K562 (cell line): ENCODE data around the gene RCL1. TPM values are rescaled to one million over a fixed set of nuclear protein-coding genes. Genes with fewer than 3 reads are reported as not detected.

Source experiments
- CBFA2T2 ChIP-seq: fragments of 450-650 bp; conservative IDR thresholded peaks from 2 replicates; pipeline ENCODE4 v1.6.1; 2017; ENCODE audit warnings: mild to moderate bottlenecking
- CBFA2T3 ChIP-seq: fragments of 450-650 bp; IDR thresholded peaks from 2 replicates; pipeline ENCODE4 v1.6.1; 2017
- CXXC5 ChIP-seq: fragments of 250-450 bp; sonication (Bioruptor Pico); IDR thresholded peaks from 2 replicates; pipeline ENCODE4 v1.8.0; 2022; ENCODE audit warnings: inconsistent platforms, mild to moderate bottlenecking, moderate library complexity
- ELF4 ChIP-seq: fragments of 450-650 bp; formaldehyde crosslinking; IDR thresholded peaks from 2 replicates; pipeline ENCODE4 v1.4.0; 2022; ENCODE audit warnings: missing genetic modification characterization
- FOXM1 ChIP-seq, 2 experiments: fragments of 450-650 bp in 1 of 2; sonication (generic) in 1 of 2; formaldehyde crosslinking in 1 of 2; IDR thresholded peaks; 2 replicates each; pipeline versions ENCODE4 v1.6.1 to v1.9.0; 2017 to 2022; ENCODE audit warnings: low read depth in 2 of 2, mild to moderate bottlenecking in 2 of 2, missing genetic modification reagents in 1 of 2, moderate library complexity in 1 of 2
- HDAC1 ChIP-seq, 2 experiments: fragments of 450-650 bp; IDR thresholded peaks; 2 replicates each; pipeline ENCODE4 v1.6.1; 2016 to 2017; ENCODE audit warnings: inconsistent platforms in 1 of 2, mild to moderate bottlenecking in 1 of 2, moderate library complexity in 1 of 2
- KAT7 ChIP-seq: sonication (generic); formaldehyde crosslinking; IDR thresholded peaks from 2 replicates; pipeline ENCODE4 v1.8.0; 2022; ENCODE audit warnings: missing genetic modification reagents, mild to moderate bottlenecking, borderline replicate concordance
- MED1 ChIP-seq: sonication (generic); formaldehyde crosslinking; IDR thresholded peaks from 2 replicates; pipeline ENCODE4 v1.8.1; 2023; ENCODE audit warnings: missing genetic modification reagents, borderline replicate concordance
- NCOR1 ChIP-seq: fragments of 450-650 bp; IDR thresholded peaks from 2 replicates; pipeline ENCODE4 v1.6.1; 2016; ENCODE audit warnings: mild to moderate bottlenecking, moderate library complexity
- PTRF ChIP-seq: fragments of 450-650 bp; IDR thresholded peaks from 2 replicates; pipeline ENCODE4 v1.6.1; 2016; ENCODE audit warnings: mild to moderate bottlenecking, missing genetic modification characterization, missing compliant biosample characterization
- RCOR1 ChIP-seq, 2 experiments: IDR thresholded peaks; 2 replicates each; pipeline ENCODE4 v1.6.1; 2012; ENCODE audit warnings: low read depth in 2 of 2, low read length in 2 of 2, borderline replicate concordance in 1 of 2, improper control_type of control experiment in 1 of 2
- RFX5 ChIP-seq: IDR thresholded peaks from 2 replicates; pipeline ENCODE4 v1.6.1; 2011; ENCODE audit warnings: low read depth, mild to moderate bottlenecking, improper control_type of control experiment, low read length
- SMAD2 ChIP-seq: fragments of 150-350 bp; IDR thresholded peaks from 2 replicates; pipeline ENCODE4 v1.6.1; 2014; ENCODE audit warnings: low read depth, mild to moderate bottlenecking, low read length
- TGIF2 ChIP-seq: sonication (generic); formaldehyde crosslinking; IDR thresholded peaks from 2 replicates; pipeline ENCODE4 v1.8.1; 2022; ENCODE audit warnings: mild to moderate bottlenecking, missing genetic modification reagents, moderate library complexity
- THRAP3 ChIP-seq: fragments of 450-650 bp; IDR thresholded peaks from 2 replicates; pipeline ENCODE4 v1.6.1; 2016; ENCODE audit warnings: mild to moderate bottlenecking, inconsistent platforms, borderline replicate concordance
- ZNF232 ChIP-seq: sonication (generic); formaldehyde crosslinking; IDR thresholded peaks from 2 replicates; pipeline ENCODE4 v1.8.0; 2022; ENCODE audit warnings: mild to moderate bottlenecking, missing genetic modification reagents
- ZNF766 ChIP-seq: fragments of 200-800 bp; sonication (Bioruptor generic); conservative IDR thresholded peaks from 2 replicates; pipeline ENCODE4 v1.6.1; 2016; ENCODE audit warnings: missing genetic modification characterization, missing compliant biosample characterization
- polyA plus RNA-seq, 8 experiments: library from polyadenylated mRNA; depleted of rRNA in 4 of 8; stranded (reverse) in 5 of 8; unstranded in 3 of 8; fragments of >200 nt; fragmentation: Nextera tagmentation in 2 of 8; fragmentation: Illumina TruSeq in 1 of 8; extraction: Ambion mirVana in 2 of 8; extraction: Trizol in 1 of 8; gene quantifications; 2 replicates each; pipeline versions ENCODE4 v1.2.1 to v1.2.3, GENCODE V29; 2011 to 2014; ENCODE audit warnings: inconsistent platforms in 1 of 8, missing spikeins in 1 of 8
- total RNA-seq, 7 experiments: library from RNA; depleted of rRNA in 6 of 7; stranded (reverse); fragments of >200 nt in 6 of 7; fragmentation: Illumina TruSeq in 2 of 7; extraction: Trizol in 2 of 7; gene quantifications; 2 replicates each; pipeline versions ENCODE4 v1.2.1 to v1.2.3, GENCODE V29; 2011 to 2021; ENCODE audit warnings: low replicate concordance in 1 of 7
- TF ChIP-seq, protein P1 (sequence below): fragments of 200-400 bp; formaldehyde crosslinking; IDR thresholded peaks from 2 replicates; pipeline ENCODE4 v1.6.1; 2017; ENCODE audit warnings: mild to moderate bottlenecking, low read depth, low read length, moderate library complexity
- TF ChIP-seq, protein P2 (sequence below): fragments of 450-650 bp; IDR thresholded peaks from 2 replicates; pipeline ENCODE4 v1.6.1; 2016; ENCODE audit warnings: antibody characterized with exemption
- TF ChIP-seq, protein P3 (sequence below): fragments of 450-650 bp; IDR thresholded peaks from 2 replicates; pipeline ENCODE4 v1.6.1; 2016; ENCODE audit warnings: mild to moderate bottlenecking
- TF ChIP-seq, protein P4 (sequence below): fragments of 450-650 bp; formaldehyde crosslinking; IDR thresholded peaks from 2 replicates; pipeline ENCODE4 v1.4.0; 2020; ENCODE audit warnings: mild to moderate bottlenecking, moderate library complexity

The RCL1 gene
- total and polyA plus RNA-seq, 9 of the 15 experiments (the other 6 are each of a cell fraction or from before 2014, with no cell fraction given): 24.0 to 67.7 (median 38.6) TPM

DNA sequence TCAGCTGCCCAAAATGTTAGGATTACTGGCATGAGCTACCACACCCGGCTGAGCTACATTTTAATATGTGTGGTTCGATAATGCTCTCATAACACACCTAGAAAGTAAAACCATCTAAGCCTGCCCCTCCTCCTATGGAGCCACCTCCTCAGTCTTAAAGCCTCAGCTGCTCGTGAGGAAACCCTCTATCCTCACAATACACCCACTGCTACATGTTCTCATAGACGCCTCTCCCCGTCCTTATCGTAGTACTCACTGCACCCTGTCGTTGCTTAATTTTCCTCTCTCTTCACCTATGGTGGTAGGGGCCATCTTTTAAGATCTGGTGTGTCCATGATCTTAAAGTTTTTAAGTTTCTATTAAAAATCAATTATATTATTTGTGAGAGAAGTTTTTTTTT is 72.9 kb downstream of the RCL1 start (continued):
- peak; percentile 16; the same call in 1 of the 2 replicates for TF ChIP-seq CXXC5 (CRISPR knock-in tag)
- no peak for TF ChIP-seq PTRF (tag)
- TF ChIP-seq, protein P1, sequence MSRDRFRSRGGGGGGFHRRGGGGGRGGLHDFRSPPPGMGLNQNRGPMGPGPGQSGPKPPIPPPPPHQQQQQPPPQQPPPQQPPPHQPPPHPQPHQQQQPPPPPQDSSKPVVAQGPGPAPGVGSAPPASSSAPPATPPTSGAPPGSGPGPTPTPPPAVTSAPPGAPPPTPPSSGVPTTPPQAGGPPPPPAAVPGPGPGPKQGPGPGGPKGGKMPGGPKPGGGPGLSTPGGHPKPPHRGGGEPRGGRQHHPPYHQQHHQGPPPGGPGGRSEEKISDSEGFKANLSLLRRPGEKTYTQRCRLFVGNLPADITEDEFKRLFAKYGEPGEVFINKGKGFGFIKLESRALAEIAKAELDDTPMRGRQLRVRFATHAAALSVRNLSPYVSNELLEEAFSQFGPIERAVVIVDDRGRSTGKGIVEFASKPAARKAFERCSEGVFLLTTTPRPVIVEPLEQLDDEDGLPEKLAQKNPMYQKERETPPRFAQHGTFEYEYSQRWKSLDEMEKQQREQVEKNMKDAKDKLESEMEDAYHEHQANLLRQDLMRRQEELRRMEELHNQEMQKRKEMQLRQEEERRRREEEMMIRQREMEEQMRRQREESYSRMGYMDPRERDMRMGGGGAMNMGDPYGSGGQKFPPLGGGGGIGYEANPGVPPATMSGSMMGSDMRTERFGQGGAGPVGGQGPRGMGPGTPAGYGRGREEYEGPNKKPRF: no peak
- 0 out of 4 replicates have a peak, but pooled peaks of 1 of the 2 experiments have one; percentile 51 for TF ChIP-seq RCOR1 (IDR thresholded peaks at IDR 0.05; ENCODE audit: borderline replicate concordance in 1 of 2, low read depth in 2 of 2, low read length in 2 of 2)
- TF ChIP-seq THRAP3: no peak
- TF ChIP-seq, protein P2, sequence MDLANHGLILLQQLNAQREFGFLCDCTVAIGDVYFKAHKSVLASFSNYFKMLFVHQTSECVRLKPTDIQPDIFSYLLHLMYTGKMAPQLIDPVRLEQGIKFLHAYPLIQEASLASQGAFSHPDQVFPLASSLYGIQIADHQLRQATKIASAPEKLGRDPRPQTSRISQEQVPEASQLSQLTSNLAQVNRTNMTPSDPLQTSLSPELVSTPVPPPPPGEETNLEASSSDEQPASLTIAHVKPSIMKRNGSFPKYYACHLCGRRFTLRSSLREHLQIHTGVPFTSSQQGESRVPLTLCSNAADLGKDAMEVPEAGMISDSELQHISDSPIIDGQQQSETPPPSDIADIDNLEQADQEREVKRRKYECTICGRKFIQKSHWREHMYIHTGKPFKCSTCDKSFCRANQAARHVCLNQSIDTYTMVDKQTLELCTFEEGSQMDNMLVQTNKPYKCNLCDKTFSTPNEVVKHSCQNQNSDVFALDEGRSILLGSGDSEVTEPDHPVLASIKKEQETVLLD: no peak
- TF ChIP-seq NCOR1: peak; percentile 42
- TF ChIP-seq RFX5: no peak
- TF ChIP-seq ZNF766 (CRISPR knock-in tag): 0 out of 2 replicates have a peak, but pooled peaks have one; percentile 32
- TF ChIP-seq ELF4 (CRISPR knock-in tag): no peak
- no peak for TF ChIP-seq MED1 (CRISPR knock-in tag)
- TF ChIP-seq, protein P3, sequence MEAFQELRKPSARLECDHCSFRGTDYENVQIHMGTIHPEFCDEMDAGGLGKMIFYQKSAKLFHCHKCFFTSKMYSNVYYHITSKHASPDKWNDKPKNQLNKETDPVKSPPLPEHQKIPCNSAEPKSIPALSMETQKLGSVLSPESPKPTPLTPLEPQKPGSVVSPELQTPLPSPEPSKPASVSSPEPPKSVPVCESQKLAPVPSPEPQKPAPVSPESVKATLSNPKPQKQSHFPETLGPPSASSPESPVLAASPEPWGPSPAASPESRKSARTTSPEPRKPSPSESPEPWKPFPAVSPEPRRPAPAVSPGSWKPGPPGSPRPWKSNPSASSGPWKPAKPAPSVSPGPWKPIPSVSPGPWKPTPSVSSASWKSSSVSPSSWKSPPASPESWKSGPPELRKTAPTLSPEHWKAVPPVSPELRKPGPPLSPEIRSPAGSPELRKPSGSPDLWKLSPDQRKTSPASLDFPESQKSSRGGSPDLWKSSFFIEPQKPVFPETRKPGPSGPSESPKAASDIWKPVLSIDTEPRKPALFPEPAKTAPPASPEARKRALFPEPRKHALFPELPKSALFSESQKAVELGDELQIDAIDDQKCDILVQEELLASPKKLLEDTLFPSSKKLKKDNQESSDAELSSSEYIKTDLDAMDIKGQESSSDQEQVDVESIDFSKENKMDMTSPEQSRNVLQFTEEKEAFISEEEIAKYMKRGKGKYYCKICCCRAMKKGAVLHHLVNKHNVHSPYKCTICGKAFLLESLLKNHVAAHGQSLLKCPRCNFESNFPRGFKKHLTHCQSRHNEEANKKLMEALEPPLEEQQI: no peak
- peak; percentile 34 for TF ChIP-seq CBFA2T2
- TF ChIP-seq ZNF232 (CRISPR knock-in tag): no peak
- TF ChIP-seq, protein P4, sequence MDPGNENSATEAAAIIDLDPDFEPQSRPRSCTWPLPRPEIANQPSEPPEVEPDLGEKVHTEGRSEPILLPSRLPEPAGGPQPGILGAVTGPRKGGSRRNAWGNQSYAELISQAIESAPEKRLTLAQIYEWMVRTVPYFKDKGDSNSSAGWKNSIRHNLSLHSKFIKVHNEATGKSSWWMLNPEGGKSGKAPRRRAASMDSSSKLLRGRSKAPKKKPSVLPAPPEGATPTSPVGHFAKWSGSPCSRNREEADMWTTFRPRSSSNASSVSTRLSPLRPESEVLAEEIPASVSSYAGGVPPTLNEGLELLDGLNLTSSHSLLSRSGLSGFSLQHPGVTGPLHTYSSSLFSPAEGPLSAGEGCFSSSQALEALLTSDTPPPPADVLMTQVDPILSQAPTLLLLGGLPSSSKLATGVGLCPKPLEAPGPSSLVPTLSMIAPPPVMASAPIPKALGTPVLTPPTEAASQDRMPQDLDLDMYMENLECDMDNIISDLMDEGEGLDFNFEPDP (CRISPR knock-in tag): no peak
- no peak for TF ChIP-seq KAT7 (CRISPR knock-in tag)
- no peak for TF ChIP-seq TGIF2 (CRISPR knock-in tag)
- TF ChIP-seq HDAC1 (IDR thresholded peaks at IDR 0.05): no peak
- TF ChIP-seq FOXM1 (IDR thresholded peaks at IDR 0.05; ENCODE audit: low read depth): no peak
- no peak for TF ChIP-seq FOXM1 (CRISPR knock-in tag; IDR thresholded peaks at IDR 0.05; ENCODE audit: low read depth)
- TF ChIP-seq SMAD2: no peak
- peak; percentile 65 for TF ChIP-seq CBFA2T3
